MM.1S (cell line): ENCODE results near the gene PLN.

Experiments
- EZH2 ChIP-seq: fragments of 300-600 bp; sonication (generic); optimal IDR thresholded peaks from 2 replicates; pipeline ENCODE3; 2017; ENCODE audit warnings: low read depth, mild to moderate bottlenecking, antibody characterized with exemption, low read length, mixed read lengths
- EZH2phosphoT487 ChIP-seq: fragments of 300-600 bp; sonication (generic); IDR thresholded peaks from 2 replicates; pipeline ENCODE4 v1.6.1; 2018; ENCODE audit warnings: antibody characterized with exemption, low read length
- TF ChIP-seq, protein P1 (sequence below): fragments of 300-600 bp; sonication (generic); IDR thresholded peaks from 2 replicates; pipeline ENCODE4 v1.5.1; 2016; ENCODE audit warnings: antibody characterized with exemption, low read length, mixed read lengths

- TF ChIP-seq, protein P1, sequence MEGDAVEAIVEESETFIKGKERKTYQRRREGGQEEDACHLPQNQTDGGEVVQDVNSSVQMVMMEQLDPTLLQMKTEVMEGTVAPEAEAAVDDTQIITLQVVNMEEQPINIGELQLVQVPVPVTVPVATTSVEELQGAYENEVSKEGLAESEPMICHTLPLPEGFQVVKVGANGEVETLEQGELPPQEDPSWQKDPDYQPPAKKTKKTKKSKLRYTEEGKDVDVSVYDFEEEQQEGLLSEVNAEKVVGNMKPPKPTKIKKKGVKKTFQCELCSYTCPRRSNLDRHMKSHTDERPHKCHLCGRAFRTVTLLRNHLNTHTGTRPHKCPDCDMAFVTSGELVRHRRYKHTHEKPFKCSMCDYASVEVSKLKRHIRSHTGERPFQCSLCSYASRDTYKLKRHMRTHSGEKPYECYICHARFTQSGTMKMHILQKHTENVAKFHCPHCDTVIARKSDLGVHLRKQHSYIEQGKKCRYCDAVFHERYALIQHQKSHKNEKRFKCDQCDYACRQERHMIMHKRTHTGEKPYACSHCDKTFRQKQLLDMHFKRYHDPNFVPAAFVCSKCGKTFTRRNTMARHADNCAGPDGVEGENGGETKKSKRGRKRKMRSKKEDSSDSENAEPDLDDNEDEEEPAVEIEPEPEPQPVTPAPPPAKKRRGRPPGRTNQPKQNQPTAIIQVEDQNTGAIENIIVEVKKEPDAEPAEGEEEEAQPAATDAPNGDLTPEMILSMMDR = no peak
- TF ChIP-seq EZH2 (no peak), EZH2phosphoT487 (no peak)
Observed at GRCh38 chr6:118544105-118544504, 4.0 kb upstream of the PLN start.
